ENCODE measurements around the gene B3GLCT.

DNA sequence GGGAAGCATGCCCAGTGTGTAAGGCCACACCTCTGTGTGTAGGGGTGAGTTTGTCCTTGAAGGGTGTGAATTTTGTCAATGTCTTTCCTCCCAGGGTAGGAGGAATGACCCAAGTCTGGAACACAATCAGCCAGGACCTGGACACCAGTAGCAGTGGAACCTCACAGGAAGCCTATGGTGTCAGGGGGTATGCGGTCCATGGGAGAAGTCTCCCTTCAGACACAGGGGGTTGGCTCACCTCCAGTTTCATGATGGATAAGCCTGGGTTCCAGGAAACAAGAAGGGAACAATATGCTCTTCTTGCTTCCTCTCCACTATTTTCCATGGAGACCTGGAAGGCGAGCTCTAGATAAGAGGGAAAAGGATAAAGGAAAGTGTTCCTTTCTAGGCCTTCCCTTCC, 23.9 kb downstream of the B3GLCT start:
- TF ChIP-seq POLR2A (IDR thresholded peaks at IDR 0.05) (no peak), EP300 (IDR thresholded peaks at IDR 0.05; ENCODE audit: low read depth) (no peak), POLR2AphosphoS5 (IDR thresholded peaks at IDR 0.05) (no peak)
- TF ChIP-seq, protein P1, sequence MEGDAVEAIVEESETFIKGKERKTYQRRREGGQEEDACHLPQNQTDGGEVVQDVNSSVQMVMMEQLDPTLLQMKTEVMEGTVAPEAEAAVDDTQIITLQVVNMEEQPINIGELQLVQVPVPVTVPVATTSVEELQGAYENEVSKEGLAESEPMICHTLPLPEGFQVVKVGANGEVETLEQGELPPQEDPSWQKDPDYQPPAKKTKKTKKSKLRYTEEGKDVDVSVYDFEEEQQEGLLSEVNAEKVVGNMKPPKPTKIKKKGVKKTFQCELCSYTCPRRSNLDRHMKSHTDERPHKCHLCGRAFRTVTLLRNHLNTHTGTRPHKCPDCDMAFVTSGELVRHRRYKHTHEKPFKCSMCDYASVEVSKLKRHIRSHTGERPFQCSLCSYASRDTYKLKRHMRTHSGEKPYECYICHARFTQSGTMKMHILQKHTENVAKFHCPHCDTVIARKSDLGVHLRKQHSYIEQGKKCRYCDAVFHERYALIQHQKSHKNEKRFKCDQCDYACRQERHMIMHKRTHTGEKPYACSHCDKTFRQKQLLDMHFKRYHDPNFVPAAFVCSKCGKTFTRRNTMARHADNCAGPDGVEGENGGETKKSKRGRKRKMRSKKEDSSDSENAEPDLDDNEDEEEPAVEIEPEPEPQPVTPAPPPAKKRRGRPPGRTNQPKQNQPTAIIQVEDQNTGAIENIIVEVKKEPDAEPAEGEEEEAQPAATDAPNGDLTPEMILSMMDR (IDR thresholded peaks at IDR 0.05): no peak
